DOHH2 (cell line): ENCODE data around the gene PDE10A.

Experiments
- H3F3A ChIP-seq: fragments of 200-600 bp; sonication (generic), shearing (Covaris generic); 2 replicates; pipeline ENCODE4 v1.6.0; 2016; ENCODE audit warnings: antibody characterized with exemption, mild to moderate bottlenecking; ENCODE audit not compliant: control insufficient read depth, insufficient read depth
- H3K27ac ChIP-seq: fragments of 200-600 bp; sonication (generic); 2 replicates; pipeline ENCODE4 v1.5.1; 2014; ENCODE audit warnings: low read depth, mild to moderate bottlenecking, low read length, moderate library complexity
- H3K27me3 ChIP-seq: fragments of 200-600 bp; sonication (generic); 2 replicates; pipeline ENCODE4 v1.6.1; 2014; ENCODE audit warnings: mild to moderate bottlenecking, low read length, mixed read lengths; ENCODE audit not compliant: control insufficient read depth
- H3K36me3 ChIP-seq: fragments of 200-600 bp; sonication (generic); 2 replicates; pipeline ENCODE4 v1.6.1; 2014; ENCODE audit warnings: mild to moderate bottlenecking, low read length, moderate library complexity, mixed read lengths; ENCODE audit not compliant: control insufficient read depth
- H3K4me1 ChIP-seq: fragments of 200-600 bp; sonication (generic); 2 replicates; pipeline ENCODE4 v1.6.1; 2014; ENCODE audit warnings: mild to moderate bottlenecking, low read length, mixed read lengths; ENCODE audit not compliant: control insufficient read depth
- H3K4me2 ChIP-seq: fragments of 200-600 bp; sonication (generic); 2 replicates; pipeline ENCODE4 v1.6.0; 2014; ENCODE audit warnings: mild to moderate bottlenecking, low read length, moderate library complexity
- H3K4me3 ChIP-seq: fragments of 200-600 bp; sonication (generic); 2 replicates; pipeline ENCODE4 v1.5.1; 2014; ENCODE audit warnings: mild to moderate bottlenecking, low read length, mixed read lengths
- H3K79me2 ChIP-seq: fragments of 200-600 bp; sonication (generic); 2 replicates; pipeline ENCODE4 v1.6.1; 2014; ENCODE audit warnings: mild to moderate bottlenecking, low read length, mixed read lengths; ENCODE audit not compliant: control insufficient read depth
- H3K9me2 ChIP-seq: fragments of 200-600 bp; sonication (generic); replicated peaks from 2 replicates; pipeline ENCODE4 v1.6.1; 2014; ENCODE audit warnings: mild to moderate bottlenecking, low read length, mixed read lengths; ENCODE audit not compliant: control insufficient read depth
- H3K9me3 ChIP-seq: fragments of 200-600 bp; sonication (generic); 2 replicates; pipeline ENCODE4 v1.6.1; 2014; ENCODE audit warnings: antibody characterized with exemption, low read length, mixed read lengths; ENCODE audit not compliant: control insufficient read depth, insufficient read depth
- H4K20me1 ChIP-seq: fragments of 200-600 bp; sonication (generic); 2 replicates; pipeline ENCODE4 v1.6.0; 2014; ENCODE audit warnings: low read depth, mild to moderate bottlenecking, antibody characterized with exemption, low read length, moderate library complexity; ENCODE audit not compliant: control insufficient read depth, insufficient read depth
- CTCF ChIP-seq: fragments of 200-600 bp; sonication (generic); IDR thresholded peaks from one replicate; pipeline ENCODE4 v1.5.1; 2014; ENCODE audit warnings: antibody characterized with exemption, mild to moderate bottlenecking, low read depth, low read length; ENCODE audit not compliant: poor library complexity, severe bottlenecking
- EZH2phosphoT487 ChIP-seq: fragments of 200-600 bp; sonication (generic); IDR thresholded peaks from 2 replicates; pipeline ENCODE4 v1.6.1; 2017; ENCODE audit warnings: borderline replicate concordance, mild to moderate bottlenecking, antibody characterized with exemption, low read length, moderate library complexity, mixed read lengths

The PDE10A gene

GRCh38 chr6:165486183-165487137, 176.6 kb downstream of the PDE10A start:
- H3K27me3 ChIP-seq = no peaks in the 10 kb centered on the region
- TF ChIP-seq CTCF (no peak), EZH2phosphoT487 (no peak)
- H3K36me3 ChIP-seq = no peaks in the 10 kb centered on the region
- no peak overlapping the region for H3K27ac ChIP-seq
- no peaks in the 10 kb centered on the region for H3K79me2 ChIP-seq
- no peak overlapping the region for H3K4me2 ChIP-seq
- no peaks in the 10 kb centered on the region for H3K9me3 ChIP-seq
- no peaks in the 10 kb centered on the region for H3K4me1 ChIP-seq
- no peak overlapping the region for H3K4me3 ChIP-seq
- H4K20me1 ChIP-seq = no peaks in the 10 kb centered on the region
- H3F3A ChIP-seq = no peaks in the 10 kb centered on the region
- H3K9me2 ChIP-seq = no peaks in the 10 kb centered on the region

- Histone ChIP-seq H3K27me3 (no peaks in the 10 kb centered on the region), H3K9me2 (no peaks in the 10 kb centered on the region), H3K9me3 (no peaks in the 10 kb centered on the region), H4K20me1 (no peaks in the 10 kb centered on the region), H3F3A (no peaks in the 10 kb centered on the region), H3K79me2 (no peaks in the 10 kb centered on the region), H3K27ac (no peak overlapping the region), H3K4me2 (no peak overlapping the region), H3K4me3 (no peak overlapping the region), H3K4me1 (no peaks in the 10 kb centered on the region), H3K36me3 (no peaks in the 10 kb centered on the region)
- TF ChIP-seq EZH2phosphoT487 = no peak
- no peak for TF ChIP-seq CTCF
Observed at GRCh38 chr6:165484178-165484889, 178.7 kb downstream of the PDE10A start.

- Histone ChIP-seq H3K36me3 (no peaks in the 10 kb centered on the region), H3K4me2 (no peak overlapping the region), H3K4me1 (no peaks in the 10 kb centered on the region), H3K4me3 (no peak overlapping the region), H3K27me3 (no peaks in the 10 kb centered on the region), H3K9me2 (no peaks in the 10 kb centered on the region), H3K9me3 (no peaks in the 10 kb centered on the region), H3K79me2 (no peaks in the 10 kb centered on the region), H3K27ac (no peak overlapping the region), H4K20me1 (no peaks in the 10 kb centered on the region), H3F3A (no peaks in the 10 kb centered on the region)
- no peak for TF ChIP-seq CTCF
- no peak for TF ChIP-seq EZH2phosphoT487
Observed at GRCh38 chr6:165481921-165482320, 181.1 kb downstream of the PDE10A start.
